AG09309 (cell line): Measurements from ENCODE around the gene CRHR1.

Experiments used
- DNase-seq: peaks from one replicate; pipeline ENCODE4 v3.0.0-alpha.2; 2010; ENCODE audit warnings: low read depth
- H3K4me3 ChIP-seq: 2 replicates; pipeline ENCODE4 v1.5.1; 2011; ENCODE audit warnings: mild to moderate bottlenecking, low read depth, low read length, moderate library complexity; ENCODE audit not compliant: control insufficient read depth
- TF ChIP-seq, protein P1 (sequence below): IDR thresholded peaks from 2 replicates; pipeline ENCODE4 v1.5.1; 2011; ENCODE audit warnings: mild to moderate bottlenecking, low read depth, low read length, inconsistent platforms; ENCODE audit not compliant: insufficient read depth, control insufficient read depth; ENCODE audit errors: missing control alignments

Gene CRHR1

DNA sequence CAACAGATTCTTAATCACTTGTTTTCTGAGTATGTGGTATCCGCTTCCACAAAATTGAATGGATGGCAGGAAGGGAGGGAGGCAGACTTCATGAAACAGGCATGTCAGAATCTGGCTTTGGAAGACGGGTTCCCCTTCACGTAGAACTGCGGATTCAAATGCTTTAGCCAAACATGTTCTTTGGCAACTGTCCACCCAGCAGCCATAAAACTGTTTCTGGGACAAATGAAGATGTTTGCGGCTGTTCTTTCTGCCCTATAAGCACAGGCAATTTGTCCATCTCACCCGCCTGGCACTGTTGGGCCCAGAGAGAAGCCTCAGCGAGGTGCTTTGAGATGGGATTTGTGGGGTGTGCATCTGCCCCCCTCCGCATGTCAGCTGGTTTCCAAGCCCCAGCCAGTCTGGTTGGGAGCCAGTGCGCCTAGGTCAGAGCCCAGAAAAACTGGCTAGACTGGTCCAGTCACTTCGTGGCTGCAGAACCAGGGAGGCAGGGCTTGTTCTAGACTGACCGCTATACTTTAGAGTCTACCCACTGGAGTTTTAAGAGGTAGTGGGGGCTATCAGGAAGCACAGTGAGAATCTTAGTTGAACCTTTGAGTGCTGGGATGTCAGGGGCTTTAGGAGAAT is 6.3 kb downstream of the CRHR1 start:
- TF ChIP-seq, protein P1, sequence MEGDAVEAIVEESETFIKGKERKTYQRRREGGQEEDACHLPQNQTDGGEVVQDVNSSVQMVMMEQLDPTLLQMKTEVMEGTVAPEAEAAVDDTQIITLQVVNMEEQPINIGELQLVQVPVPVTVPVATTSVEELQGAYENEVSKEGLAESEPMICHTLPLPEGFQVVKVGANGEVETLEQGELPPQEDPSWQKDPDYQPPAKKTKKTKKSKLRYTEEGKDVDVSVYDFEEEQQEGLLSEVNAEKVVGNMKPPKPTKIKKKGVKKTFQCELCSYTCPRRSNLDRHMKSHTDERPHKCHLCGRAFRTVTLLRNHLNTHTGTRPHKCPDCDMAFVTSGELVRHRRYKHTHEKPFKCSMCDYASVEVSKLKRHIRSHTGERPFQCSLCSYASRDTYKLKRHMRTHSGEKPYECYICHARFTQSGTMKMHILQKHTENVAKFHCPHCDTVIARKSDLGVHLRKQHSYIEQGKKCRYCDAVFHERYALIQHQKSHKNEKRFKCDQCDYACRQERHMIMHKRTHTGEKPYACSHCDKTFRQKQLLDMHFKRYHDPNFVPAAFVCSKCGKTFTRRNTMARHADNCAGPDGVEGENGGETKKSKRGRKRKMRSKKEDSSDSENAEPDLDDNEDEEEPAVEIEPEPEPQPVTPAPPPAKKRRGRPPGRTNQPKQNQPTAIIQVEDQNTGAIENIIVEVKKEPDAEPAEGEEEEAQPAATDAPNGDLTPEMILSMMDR, result no peak
- DNase-seq, result no peak
- no peak overlapping the region for H3K4me3 ChIP-seq

DNA sequence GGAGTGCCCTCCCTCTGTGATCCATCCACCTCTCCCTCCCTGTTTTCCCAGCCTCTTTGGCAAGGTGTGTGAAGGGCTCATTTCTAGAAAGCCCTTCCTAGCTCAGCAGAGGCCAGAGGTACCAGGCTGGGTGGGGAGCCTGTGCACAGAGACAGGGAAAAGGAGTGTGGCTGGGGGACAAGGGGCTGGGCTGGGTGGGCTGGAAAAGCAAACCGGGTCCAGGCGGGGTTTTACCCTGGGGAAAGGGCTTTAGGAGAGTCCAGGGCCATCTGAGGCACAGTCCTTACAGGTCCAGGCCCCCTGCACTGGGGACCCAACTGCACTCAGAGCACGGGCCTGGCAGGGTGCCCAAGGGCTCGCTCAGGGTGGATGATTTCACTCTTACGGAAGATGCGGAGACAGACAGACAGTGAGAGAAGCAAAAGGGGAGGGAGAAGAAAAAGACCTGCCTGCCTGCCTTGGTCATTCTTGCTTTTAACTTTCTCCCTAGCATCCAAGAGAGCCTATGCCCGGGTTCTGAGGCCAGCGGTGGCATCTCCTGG is 7.0 kb downstream of the CRHR1 start:
- DNase-seq, result no peak
- TF ChIP-seq, protein P1, result no peak
- no peak overlapping the region for H3K4me3 ChIP-seq

DNA sequence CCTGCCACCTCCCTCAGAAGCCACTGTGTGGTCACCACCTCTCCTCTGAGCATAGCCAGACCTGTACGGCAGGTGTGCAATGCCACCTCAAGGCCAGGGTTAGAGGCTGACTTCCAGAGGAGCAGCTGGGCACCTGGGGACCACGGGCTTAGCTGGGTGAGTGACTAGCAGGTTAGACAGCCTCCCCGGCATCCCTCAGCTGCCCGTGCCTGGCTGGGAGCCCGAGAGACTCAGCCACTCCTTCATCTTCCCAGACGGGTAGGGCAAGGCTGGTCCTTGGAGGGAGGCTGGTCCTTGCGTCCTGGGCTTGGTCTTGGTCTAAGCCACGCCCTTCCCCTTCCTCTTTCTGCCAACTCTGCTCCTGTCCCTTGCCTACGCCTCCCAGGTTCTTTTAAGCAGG is 7.8 kb downstream of the CRHR1 start:
- TF ChIP-seq, protein P1, result no peak
- no peak for DNase-seq
- H3K4me3 ChIP-seq, result no peak overlapping the region

DNA sequence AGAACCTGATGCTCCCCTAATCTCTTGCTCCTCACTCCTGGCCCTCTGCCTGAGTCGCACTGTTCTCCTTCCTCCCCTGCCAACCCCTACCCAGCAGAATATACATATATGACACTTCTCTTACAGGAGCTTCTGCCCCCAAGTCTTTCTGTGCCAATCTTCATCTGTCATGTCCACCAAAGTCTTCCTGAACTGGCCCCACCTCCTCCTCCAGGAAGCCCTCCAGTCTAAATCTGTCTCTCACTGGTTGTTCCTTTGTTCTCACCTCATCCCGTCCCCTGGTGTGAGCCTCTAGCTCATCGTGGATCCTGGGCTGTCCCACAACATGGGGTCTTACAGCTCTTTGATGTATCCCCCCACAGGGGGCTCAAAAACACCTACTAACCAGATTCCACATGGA is 8.3 kb downstream of the CRHR1 start:
- TF ChIP-seq, protein P1, result no peak
- no peak for DNase-seq
- no peak overlapping the region for H3K4me3 ChIP-seq

DNA sequence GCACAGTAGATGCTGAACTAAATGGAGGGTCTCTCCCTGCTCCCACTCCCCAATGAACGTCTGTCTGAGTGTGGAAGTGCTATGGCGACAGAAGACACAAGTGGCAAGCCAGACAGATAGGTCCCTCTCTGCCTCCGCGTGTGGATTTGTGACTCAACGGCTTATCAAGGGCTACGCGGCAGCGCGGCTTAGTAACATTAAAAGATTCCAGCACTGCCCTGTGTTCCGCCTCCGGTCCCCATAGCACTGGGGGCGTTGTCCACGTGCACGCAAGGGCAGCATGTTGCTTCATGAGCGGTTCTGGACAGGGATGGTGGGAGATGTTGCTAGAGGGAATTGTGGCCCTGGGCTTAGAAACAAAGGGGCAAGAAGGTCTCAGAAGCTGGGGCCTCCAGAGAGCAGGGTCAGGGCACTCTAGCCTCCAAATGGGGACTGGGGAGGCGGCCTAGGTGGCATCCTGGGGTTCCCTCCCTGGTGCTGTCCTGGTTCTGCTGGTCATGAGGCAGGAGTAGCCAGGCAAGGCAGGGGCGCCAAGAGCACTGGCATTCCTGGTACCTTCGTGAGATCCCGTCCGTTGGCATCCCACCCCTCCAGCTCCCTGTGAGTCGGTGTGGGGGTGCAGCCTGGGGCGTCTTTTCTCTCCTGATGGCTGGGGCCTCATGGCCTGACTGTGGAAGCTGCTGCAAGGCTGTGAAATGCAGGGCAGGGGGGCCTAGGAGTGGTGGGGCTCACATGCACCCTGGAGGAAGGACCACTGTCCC is 9.1 kb downstream of the CRHR1 start:
- H3K4me3 ChIP-seq, result no peak overlapping the region
- TF ChIP-seq, protein P1, result no peak
- DNase-seq, result no peak

DNA sequence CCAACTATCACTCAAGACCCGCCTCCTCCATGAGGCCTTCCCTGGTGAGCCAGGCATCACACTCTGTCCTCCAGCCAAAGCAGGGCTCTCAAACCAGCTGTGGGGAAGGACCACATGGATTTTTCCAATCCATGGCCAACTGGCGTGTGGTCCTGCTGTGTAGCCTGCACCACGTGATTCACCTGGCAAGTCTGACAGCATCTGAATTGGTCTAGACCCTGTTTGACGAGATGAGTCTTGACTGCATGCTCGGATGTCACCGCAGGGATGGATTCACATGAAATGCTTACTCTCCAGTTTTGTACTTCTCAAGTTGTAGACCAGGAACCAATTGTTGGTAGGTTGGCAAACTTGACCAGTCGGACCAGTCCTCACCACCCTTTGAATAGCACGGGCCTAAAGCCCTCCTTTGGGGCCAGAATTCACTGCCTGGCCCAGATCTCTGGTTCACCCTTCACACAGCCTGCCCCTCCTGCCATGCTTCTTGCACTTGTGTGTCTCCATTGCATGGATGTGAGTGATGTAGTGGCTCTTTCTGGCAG is 9.9 kb downstream of the CRHR1 start:
- no peak for DNase-seq
- TF ChIP-seq, protein P1, result no peak
- H3K4me3 ChIP-seq, result no peak overlapping the region
